ENCODE data around the gene ZNRF1. TPM values are rescaled to one million over a fixed set of nuclear protein-coding genes. Genes with fewer than 3 reads are reported as not detected.

The ZNRF1 gene
- total RNA-seq, 1 experiment from 2014 or later: 48.2 TPM

DNA sequence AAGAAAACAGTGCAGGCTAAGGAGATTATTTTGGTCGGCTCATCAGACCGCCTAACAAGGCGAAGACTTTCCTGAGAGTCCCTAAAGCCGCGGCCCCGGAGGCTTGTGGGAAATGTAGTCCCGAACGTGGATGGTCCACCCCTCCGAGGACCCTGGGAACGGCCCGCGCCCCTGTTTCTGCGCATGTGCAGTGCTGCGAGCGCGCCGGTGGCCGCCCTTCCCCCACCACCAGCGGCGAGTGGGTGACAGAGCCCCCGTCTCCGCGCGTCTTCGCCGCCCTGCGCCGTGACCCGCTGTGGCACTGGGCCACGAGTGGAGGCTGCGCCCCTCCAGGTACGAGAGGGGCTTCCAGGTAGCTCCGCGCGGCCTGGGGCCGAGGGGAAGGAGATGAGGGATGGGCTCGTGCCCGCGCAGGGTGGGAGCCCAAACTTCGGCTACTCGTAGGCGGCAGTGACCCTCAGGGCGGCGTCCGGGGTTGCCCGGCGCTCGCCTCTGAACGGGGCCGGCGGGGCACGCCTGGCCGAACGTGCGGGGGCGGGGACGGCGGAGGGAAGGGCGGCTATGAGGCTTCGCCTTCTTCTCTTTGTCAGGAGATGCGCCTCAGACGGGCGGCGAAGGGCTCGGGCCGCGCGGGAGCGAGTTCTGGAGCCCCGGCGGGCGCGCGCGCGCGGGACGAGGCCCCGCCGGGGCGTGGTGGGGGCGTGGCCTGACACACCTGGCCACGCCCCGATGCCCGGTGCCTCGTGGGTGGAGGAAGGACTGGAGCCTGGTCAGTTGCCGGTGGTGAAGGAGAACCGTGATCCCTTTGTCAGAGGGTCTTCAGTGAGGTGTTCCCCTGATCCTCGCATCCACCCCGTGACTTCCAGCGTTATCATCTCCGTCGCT lies 149.7 kb downstream of the ZNRF1 start, which contains the start of gene ZFP1 (continued):
- TF ChIP-seq FOSL1 (IDR thresholded peaks at IDR 0.05; ENCODE audit: low read depth) (no peak), EZH2phosphoT487 (IDR thresholded peaks at IDR 0.05; ENCODE audit: borderline replicate concordance) (no peak), ELF1 (IDR thresholded peaks at IDR 0.05; ENCODE audit: borderline replicate concordance, low read depth) (no peak), YY1 (IDR thresholded peaks at IDR 0.05; ENCODE audit: extremely low read depth, insufficient replicate concordance, low read depth, low read length) (peak; percentile 52)

DNA sequence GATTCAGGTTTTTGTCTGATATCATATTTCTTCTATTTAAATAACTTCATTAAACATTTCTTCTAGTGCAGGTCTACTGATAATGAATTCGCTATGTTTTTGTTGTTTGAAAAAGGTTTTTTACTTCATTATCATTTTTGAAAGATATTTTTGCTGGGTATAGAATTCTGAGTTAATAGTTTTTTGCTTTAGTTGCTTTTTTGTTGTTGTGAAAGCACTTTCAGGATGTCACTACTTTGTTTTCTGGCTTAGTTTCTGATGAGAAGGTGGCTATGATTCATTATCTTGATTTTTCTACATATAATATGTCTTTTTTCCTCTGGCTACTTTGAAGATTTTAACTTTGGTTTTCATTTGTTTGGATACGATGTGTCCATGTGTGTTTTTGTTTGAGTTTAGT lies 153.0 kb downstream of the ZNRF1 start:
- Histone ChIP-seq H3K4me2 (ENCODE audit: low read length) (no peak overlapping the region), H3K4me3 (replicated peaks in 1 of 2; ENCODE audit: low read depth in 1 of 2, low read length in 2 of 2) (no peak overlapping the region), H3K4me1 (ENCODE audit: control insufficient read depth in 1 of 2, insufficient read depth in 2 of 2, low read length in 2 of 2) (peaks cover 4 to 14% of the 10 kb centered on the region in 2 experiments; a peak in 3 of 4 replicates), H3K27me3 (ENCODE audit: insufficient read depth, low read length) (no peaks in the 10 kb centered on the region), H3K27ac (ENCODE audit: low read depth, low read length) (no peak overlapping the region), H3K9me2 (ENCODE audit: insufficient read depth) (no peaks in the 10 kb centered on the region), H3K9me3 (ENCODE audit: control insufficient read depth in 1 of 2, insufficient read depth in 1 of 2, low read depth in 1 of 2, low read length in 2 of 2) (peaks cover 12 to 26% of the 10 kb centered on the region in 2 experiments; a peak in 2 of 4 replicates), H3K79me2 (ENCODE audit: insufficient read depth, low read length) (peaks cover 39% of the 10 kb centered on the region), H2AFZ (ENCODE audit: low read depth, low read length, poor library complexity, severe bottlenecking) (no peak overlapping the region), H3K36me3 (ENCODE audit: control insufficient read depth in 1 of 2, insufficient read depth in 2 of 2, low read length in 2 of 2) (peaks cover 0 to 32% of the 10 kb centered on the region in 2 experiments; a peak in 2 of 4 replicates), H3K9ac (ENCODE audit: low read length) (no peak overlapping the region), H4K20me1 (ENCODE audit: insufficient read depth) (no peaks in the 10 kb centered on the region)
- no TSS peak for BruUV-seq (replicated peaks)
- no peak for ATAC-seq
- DNase-seq (ENCODE audit: low read depth, low spot score): no peak
- ChIA-PET POLR2A (no interaction called here), CTCF (no interaction called here), RAD21 (ENCODE audit: low non-redundant PET in 1 of 2, low total read pairs in 2 of 2, uncharacterized antibody in 2 of 2, unreplicated experiment in 2 of 2) (no interaction called here)
- intact Hi-C loops (cut with micrococcal nuclease): no loop called here
- TF ChIP-seq, protein P1, sequence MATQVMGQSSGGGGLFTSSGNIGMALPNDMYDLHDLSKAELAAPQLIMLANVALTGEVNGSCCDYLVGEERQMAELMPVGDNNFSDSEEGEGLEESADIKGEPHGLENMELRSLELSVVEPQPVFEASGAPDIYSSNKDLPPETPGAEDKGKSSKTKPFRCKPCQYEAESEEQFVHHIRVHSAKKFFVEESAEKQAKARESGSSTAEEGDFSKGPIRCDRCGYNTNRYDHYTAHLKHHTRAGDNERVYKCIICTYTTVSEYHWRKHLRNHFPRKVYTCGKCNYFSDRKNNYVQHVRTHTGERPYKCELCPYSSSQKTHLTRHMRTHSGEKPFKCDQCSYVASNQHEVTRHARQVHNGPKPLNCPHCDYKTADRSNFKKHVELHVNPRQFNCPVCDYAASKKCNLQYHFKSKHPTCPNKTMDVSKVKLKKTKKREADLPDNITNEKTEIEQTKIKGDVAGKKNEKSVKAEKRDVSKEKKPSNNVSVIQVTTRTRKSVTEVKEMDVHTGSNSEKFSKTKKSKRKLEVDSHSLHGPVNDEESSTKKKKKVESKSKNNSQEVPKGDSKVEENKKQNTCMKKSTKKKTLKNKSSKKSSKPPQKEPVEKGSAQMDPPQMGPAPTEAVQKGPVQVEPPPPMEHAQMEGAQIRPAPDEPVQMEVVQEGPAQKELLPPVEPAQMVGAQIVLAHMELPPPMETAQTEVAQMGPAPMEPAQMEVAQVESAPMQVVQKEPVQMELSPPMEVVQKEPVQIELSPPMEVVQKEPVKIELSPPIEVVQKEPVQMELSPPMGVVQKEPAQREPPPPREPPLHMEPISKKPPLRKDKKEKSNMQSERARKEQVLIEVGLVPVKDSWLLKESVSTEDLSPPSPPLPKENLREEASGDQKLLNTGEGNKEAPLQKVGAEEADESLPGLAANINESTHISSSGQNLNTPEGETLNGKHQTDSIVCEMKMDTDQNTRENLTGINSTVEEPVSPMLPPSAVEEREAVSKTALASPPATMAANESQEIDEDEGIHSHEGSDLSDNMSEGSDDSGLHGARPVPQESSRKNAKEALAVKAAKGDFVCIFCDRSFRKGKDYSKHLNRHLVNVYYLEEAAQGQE (IDR thresholded peaks at IDR 0.05; ENCODE audit: low read depth): no peak
- TF ChIP-seq ELF1 (IDR thresholded peaks at IDR 0.05; ENCODE audit: borderline replicate concordance, low read depth) (no peak), ZFX (IDR thresholded peaks at IDR 0.05) (no peak), EGR1 (IDR thresholded peaks at IDR 0.05; ENCODE audit: low read depth) (no peak), ZNF274 (IDR thresholded peaks at IDR 0.05; ENCODE audit: low read depth, low read length) (no peak), EZH2phosphoT487 (IDR thresholded peaks at IDR 0.05; ENCODE audit: borderline replicate concordance) (no peak), CEBPB (IDR thresholded peaks at IDR 0.05; ENCODE audit: low read depth) (no peak), SRF (IDR thresholded peaks at IDR 0.05; ENCODE audit: low read depth) (no peak), CBX3 (IDR thresholded peaks at IDR 0.05; ENCODE audit: low read depth) (no peak), TCF7L2 (IDR thresholded peaks at IDR 0.05; ENCODE audit: borderline replicate concordance, extremely low read depth, insufficient read depth, insufficient read length) (no peak), POLR2A (IDR thresholded peaks at IDR 0.05; ENCODE audit: borderline replicate concordance, extremely low read depth, insufficient read depth, insufficient read length) (no peak), POLR2AphosphoS5 (IDR thresholded peaks at IDR 0.05; ENCODE audit: low read depth, low read length) (no peak)
- TF ChIP-seq, protein P2, sequence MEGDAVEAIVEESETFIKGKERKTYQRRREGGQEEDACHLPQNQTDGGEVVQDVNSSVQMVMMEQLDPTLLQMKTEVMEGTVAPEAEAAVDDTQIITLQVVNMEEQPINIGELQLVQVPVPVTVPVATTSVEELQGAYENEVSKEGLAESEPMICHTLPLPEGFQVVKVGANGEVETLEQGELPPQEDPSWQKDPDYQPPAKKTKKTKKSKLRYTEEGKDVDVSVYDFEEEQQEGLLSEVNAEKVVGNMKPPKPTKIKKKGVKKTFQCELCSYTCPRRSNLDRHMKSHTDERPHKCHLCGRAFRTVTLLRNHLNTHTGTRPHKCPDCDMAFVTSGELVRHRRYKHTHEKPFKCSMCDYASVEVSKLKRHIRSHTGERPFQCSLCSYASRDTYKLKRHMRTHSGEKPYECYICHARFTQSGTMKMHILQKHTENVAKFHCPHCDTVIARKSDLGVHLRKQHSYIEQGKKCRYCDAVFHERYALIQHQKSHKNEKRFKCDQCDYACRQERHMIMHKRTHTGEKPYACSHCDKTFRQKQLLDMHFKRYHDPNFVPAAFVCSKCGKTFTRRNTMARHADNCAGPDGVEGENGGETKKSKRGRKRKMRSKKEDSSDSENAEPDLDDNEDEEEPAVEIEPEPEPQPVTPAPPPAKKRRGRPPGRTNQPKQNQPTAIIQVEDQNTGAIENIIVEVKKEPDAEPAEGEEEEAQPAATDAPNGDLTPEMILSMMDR (IDR thresholded peaks at IDR 0.05 in 2 of 3, conservative IDR thresholded peaks at IDR 0.05 in 1 of 3; ENCODE audit: borderline replicate concordance in 1 of 3, insufficient read depth in 1 of 3, low read depth in 2 of 3, low read length in 2 of 3): no peak
- TF ChIP-seq, protein P3, sequence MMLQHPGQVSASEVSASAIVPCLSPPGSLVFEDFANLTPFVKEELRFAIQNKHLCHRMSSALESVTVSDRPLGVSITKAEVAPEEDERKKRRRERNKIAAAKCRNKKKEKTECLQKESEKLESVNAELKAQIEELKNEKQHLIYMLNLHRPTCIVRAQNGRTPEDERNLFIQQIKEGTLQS (IDR thresholded peaks at IDR 0.05): no peak
